ENCODE data around the gene ZNF860. TPM values are rescaled to one million over a fixed set of nuclear protein-coding genes. Genes with fewer than 3 reads are reported as not detected.

Gene ZNF860
- 0.90 to 2.3 TPM (median 1.4 TPM) in 5 replicates for total RNA-seq (2022; extraction: Qiagen RNA extraction; ENCODE audit: low read depth)

DNA sequence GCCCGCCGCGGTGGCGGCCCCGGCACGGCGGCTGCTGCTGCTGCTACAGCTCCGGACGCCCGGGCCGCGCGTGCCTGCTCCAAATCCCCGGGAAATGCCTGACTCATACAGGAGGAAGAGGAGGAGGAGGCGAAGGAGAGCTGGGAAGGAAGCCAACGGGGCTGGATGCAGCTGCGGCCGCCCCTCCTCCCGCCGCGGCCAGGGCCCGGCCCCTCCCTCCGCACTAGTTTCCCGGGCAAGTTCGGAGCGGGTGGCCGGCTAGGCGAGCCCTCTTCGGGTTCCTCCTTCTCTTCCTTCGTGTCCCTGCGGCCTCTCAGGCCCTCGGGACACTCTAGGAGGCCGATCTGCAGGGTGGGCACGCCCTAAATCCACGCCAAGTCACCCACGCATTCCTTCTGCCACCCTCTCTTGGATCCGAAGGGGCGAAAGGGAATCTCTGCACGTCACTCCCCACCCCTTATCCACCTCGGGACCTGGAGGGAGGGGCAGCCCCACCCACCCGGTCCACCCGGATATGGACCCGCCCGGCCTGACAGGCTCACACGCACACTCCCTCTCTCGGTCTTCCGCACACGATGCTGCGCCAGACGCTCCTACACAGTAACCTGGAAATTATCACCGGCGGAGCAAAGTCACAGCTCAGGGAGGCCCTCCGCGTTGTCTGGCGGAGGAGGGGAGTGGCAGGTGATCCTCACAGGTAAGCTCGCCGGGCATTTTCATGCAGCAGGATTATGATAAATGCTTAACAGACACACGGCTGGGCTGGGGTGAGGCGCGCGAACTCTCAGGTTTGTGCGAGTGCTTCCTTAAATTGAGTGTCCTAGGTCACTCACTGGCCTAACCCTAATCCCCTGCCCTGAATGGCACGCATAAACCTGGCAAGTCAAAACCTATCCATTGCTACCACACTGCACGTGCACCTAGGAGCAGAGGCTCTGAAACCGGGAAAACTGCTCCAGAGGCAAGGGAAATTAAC lies at the start of gene ZNF860, which contains the start of gene OSBPL10:
ZNF860 (plus strand) TSS at position 545 of the 976 bp plus-strand sequence. CDS start 7,330 bp downstream, outside the sequence.
OSBPL10 (minus strand) TSS at position 57 of the 976 bp plus-strand sequence. CDS start 83 bp downstream, outside the sequence.

Other genes starting within 250 kb of the ZNF860 start
- gene OSBPL10, start 488 bp upstream of the ZNF860 start, total RNA-seq (2022; extraction: Qiagen RNA extraction; ENCODE audit: low read depth), result 15.5 to 21.7 TPM (median 18.9 TPM) in 5 replicates
- 13.6 to 21.6 TPM (median 19.2 TPM) in 5 replicates for gene GPD1L, start 124.9 kb downstream of the ZNF860 start, total RNA-seq (2022; extraction: Qiagen RNA extraction; ENCODE audit: low read depth)

All from A549 treated with ZK216348 at 1 μM for 4 hours (cell line).